Caco-2 (cell line): Measurements from ENCODE around the gene KIFC3. TPM values are rescaled to one million over a fixed set of nuclear protein-coding genes. Genes with fewer than 3 reads are reported as not detected.

Source experiments
- BruUV-seq: library from RNA; stranded (reverse); fragments of 400-500 nt; replicated peaks from 2 replicates; lab custom pipeline; 2021; lab: Mats Ljungman, UMichigan
- CTCF ChIA-PET: fragments of 300-600 bp; sonication (Branson Sonifier 250); formaldehyde crosslinking; loops from one replicate; lab custom pipeline; 2022; ENCODE audit warnings: antibody characterized with exemption; lab: Charles Lee
- POLR2A ChIA-PET: fragments of 300-600 bp; sonication (Branson Sonifier 250); formaldehyde crosslinking; loops from one replicate; lab custom pipeline; 2022; ENCODE audit warnings: antibody characterized with exemption; lab: Charles Lee
- DNase-seq, 2 experiments: peaks; one replicate each; pipeline versions ENCODE4 v3.0.0 to v3.0.0-alpha.2; 2020 to 2022
- H3K27me3 ChIP-seq: replicated peaks from 2 replicates; pipeline ENCODE4 v1.6.0; 2011; ENCODE audit warnings: low read length; ENCODE audit not compliant: control insufficient read depth, insufficient read depth
- H3K36me3 ChIP-seq: 2 replicates; pipeline ENCODE4 v1.5.1; 2011; ENCODE audit warnings: low read length; ENCODE audit not compliant: control insufficient read depth, insufficient read depth
- H3K4me1 ChIP-seq: fragments of 250-450 bp; sonication (Bioruptor Pico); 2 replicates; pipeline ENCODE4 v1.5.1; 2020; ENCODE audit warnings: mild to moderate bottlenecking
- H3K4me3 ChIP-seq: 2 replicates; pipeline ENCODE4 v1.5.1; 2011; ENCODE audit warnings: low read depth, mild to moderate bottlenecking, control low read depth, low read length
- H3K9me3 ChIP-seq: fragments of 250-450 bp; sonication (Bioruptor Pico); 2 replicates; pipeline ENCODE4 v1.5.1; 2020; ENCODE audit warnings: mild to moderate bottlenecking, moderate library complexity
- H3K27ac Mint-ChIP-seq: one replicate; pipeline ENCODE4 v1.8.0; 2022; ENCODE audit warnings: mixed read lengths; ENCODE audit not compliant: unreplicated experiment
- H3K27me3 Mint-ChIP-seq: one replicate; pipeline ENCODE4 v1.8.0; 2022; ENCODE audit warnings: mixed read lengths; ENCODE audit not compliant: insufficient read depth, unreplicated experiment
- H3K36me3 Mint-ChIP-seq: one replicate; pipeline ENCODE4 v1.8.0; 2022; ENCODE audit warnings: mild to moderate bottlenecking, mixed read lengths; ENCODE audit not compliant: insufficient read depth, unreplicated experiment
- H3K4me1 Mint-ChIP-seq: one replicate; pipeline ENCODE4 v1.8.0; 2022; ENCODE audit warnings: low read depth, mixed read lengths; ENCODE audit not compliant: unreplicated experiment
- H3K4me3 Mint-ChIP-seq: one replicate; pipeline ENCODE4 v1.8.0; 2022; ENCODE audit warnings: mild to moderate bottlenecking, moderate library complexity, mixed read lengths; ENCODE audit not compliant: unreplicated experiment
- H3K9me3 Mint-ChIP-seq: one replicate; pipeline ENCODE4 v1.8.0; 2022; ENCODE audit warnings: mixed read lengths; ENCODE audit not compliant: unreplicated experiment
- CTCF ChIP-seq, 2 experiments: fragments of 200-600 bp in 1 of 2; IDR thresholded peaks; 1 replicate in 1 of 2; 2 replicates in 1 of 2; pipeline versions ENCODE4 v1.5.1 to v1.8.0; 2011 to 2022; ENCODE audit warnings: antibody characterized with exemption in 1 of 2, control low read depth in 1 of 2, inconsistent platforms in 1 of 2, low read depth in 1 of 2, low read length in 1 of 2, mild to moderate bottlenecking in 1 of 2, moderate library complexity in 1 of 2; ENCODE audit not compliant: insufficient read depth in 1 of 2, severe bottlenecking in 1 of 2, unreplicated experiment in 1 of 2
- intact Hi-C: fragments of 100-400 bp; cut with micrococcal nuclease; formaldehyde crosslinking; loops from one replicate; pipeline ENCODE4 v1.10.0; 2022; ENCODE audit not compliant: unreplicated experiment
- total RNA-seq: library from RNA; stranded (reverse); gene quantifications from 2 replicates; pipeline ENCODE4 v1.2.3, GENCODE V29; 2022

The KIFC3 gene
- total RNA-seq, 1 experiment from 2014 or later = 103 TPM

DNA sequence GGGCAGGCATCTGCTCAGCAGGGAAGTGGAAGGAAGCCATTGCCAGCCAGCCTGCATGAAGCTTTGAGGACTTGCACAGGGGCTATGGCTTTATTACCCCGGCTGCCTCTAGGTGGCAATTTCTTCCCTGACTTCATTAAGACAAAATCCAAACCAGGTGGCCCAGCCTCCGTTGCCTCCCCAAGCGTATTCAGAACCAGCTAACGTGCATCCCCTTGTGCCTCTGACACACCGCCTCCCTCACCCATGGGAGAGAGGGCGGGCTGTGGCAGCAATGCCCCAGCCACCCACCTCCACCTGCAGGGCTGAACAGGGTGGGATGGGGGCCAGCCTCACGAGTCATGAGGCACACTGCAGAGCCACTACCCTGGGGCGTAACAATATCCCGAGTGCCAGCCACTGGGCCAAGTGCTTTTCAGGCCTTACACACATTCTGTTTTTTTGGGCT, 6.8 kb downstream of the KIFC3 start:
- Mint-ChIP-seq H3K36me3 (peaks cover 33% of the 10 kb centered on the region), H3K4me1 (peaks cover 40% of the 10 kb centered on the region), H3K27ac (peak overlapping the region; percentile 69), H3K27me3 (no peaks in the 10 kb centered on the region), H3K9me3 (no peaks in the 10 kb centered on the region), H3K4me3 (peak overlapping the region; percentile 9)
- ChIA-PET POLR2A (interaction anchor here (0.6 to 1.1 kb wide), 3 partner anchors 68 to 202 kb away, joined by 3 read pairs; no protein-coding TSS in a partner anchor), CTCF (interaction anchor here (0.7 to 2.9 kb wide), 15 partner anchors 8 to 248 kb away, joined by 3 to 38 read pairs (median 4); no protein-coding TSS in a partner anchor)
- Histone ChIP-seq H3K4me1 (peaks cover 46% of the 10 kb centered on the region), H3K9me3 (no peaks in the 10 kb centered on the region), H3K27me3 (no peaks in the 10 kb centered on the region), H3K36me3 (no peaks in the 10 kb centered on the region), H3K4me3 (no peak overlapping the region)
- DNase-seq = peak; percentile 76 to 82
- intact Hi-C loops = loop anchor here (1.0 to 5.0 kb wide), 4 partner anchors 68 to 332 kb away; partner anchors contain the start of genes CFAP20, USB1 and ZNF319
- peak; percentile 75 for TF ChIP-seq CTCF (IDR thresholded peaks at IDR 0.05; ENCODE audit: insufficient read depth in 1 of 2, low read depth in 1 of 2, low read length in 1 of 2, severe bottlenecking in 1 of 2, unreplicated experiment in 1 of 2)
- BruUV-seq = no TSS peak

GRCh38 chr16:57794849-57795430, 7.4 kb downstream of the KIFC3 start:
- no peaks in the 10 kb centered on the region for H3K9me3 Mint-ChIP-seq
- no TSS peak for BruUV-seq
- H3K4me3 Mint-ChIP-seq = peak overlapping the region; percentile 9
- intact Hi-C loops = loop anchor here (1.0 to 5.0 kb wide), 4 partner anchors 68 to 332 kb away; partner anchors contain the start of genes CFAP20, USB1 and ZNF319
- no peaks in the 10 kb centered on the region for H3K27me3 ChIP-seq
- TF ChIP-seq CTCF (IDR thresholded peaks at IDR 0.05; ENCODE audit: insufficient read depth in 1 of 2, low read depth in 1 of 2, low read length in 1 of 2, severe bottlenecking in 1 of 2, unreplicated experiment in 1 of 2) = no peak
- H3K27ac Mint-ChIP-seq = peak overlapping the region; percentile 69
- CTCF ChIA-PET = interaction anchor here (0.7 to 2.9 kb wide), 15 partner anchors 8 to 248 kb away, joined by 3 to 38 read pairs (median 4); no protein-coding TSS in a partner anchor
- no peaks in the 10 kb centered on the region; the same call in 1 of the 2 replicates for H3K36me3 ChIP-seq
- no peak for DNase-seq
- no peak overlapping the region for H3K4me3 ChIP-seq
- H3K27me3 Mint-ChIP-seq = no peaks in the 10 kb centered on the region
- peaks cover 33% of the 10 kb centered on the region for H3K36me3 Mint-ChIP-seq
- H3K9me3 ChIP-seq = no peaks in the 10 kb centered on the region
- peaks cover 35% of the 10 kb centered on the region for H3K4me1 Mint-ChIP-seq
- peaks cover 41% of the 10 kb centered on the region for H3K4me1 ChIP-seq
- POLR2A ChIA-PET = interaction anchor here (1.1 kb wide), 1 partner anchor 183 kb away, joined by 3 read pairs; no protein-coding TSS in a partner anchor

DNA sequence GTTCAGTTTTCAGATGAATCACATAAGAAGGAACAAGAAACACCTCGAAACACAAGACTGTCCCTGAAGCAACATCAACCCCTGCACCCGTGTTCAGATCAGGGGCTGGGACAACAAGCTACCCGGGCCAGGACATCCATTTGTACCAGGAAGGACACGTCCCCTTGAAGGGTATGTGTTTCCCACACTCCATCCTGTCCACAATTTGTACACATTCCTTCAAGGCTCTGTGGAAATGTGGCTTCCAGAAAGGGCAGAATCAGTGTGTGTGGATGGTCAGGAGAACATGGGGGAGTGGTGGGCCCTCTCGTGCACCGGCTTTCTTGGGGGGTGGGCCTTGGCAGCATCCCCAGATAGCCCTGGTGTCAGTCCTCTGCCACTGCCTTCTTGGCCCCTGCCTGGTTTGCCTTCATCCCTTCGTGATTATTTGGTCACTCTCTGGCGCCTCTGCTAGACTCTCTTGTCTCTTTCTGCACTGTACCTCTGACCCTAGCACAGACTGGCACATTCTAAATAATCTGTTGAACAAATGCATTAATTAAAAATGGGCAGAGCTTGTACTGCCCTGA, 10.3 kb downstream of the KIFC3 start:
- Histone ChIP-seq H3K36me3 (no peaks in the 10 kb centered on the region; the same call in none of the 2 replicates), H3K9me3 (no peaks in the 10 kb centered on the region), H3K4me3 (no peak overlapping the region), H3K4me1 (peaks cover 26% of the 10 kb centered on the region), H3K27me3 (no peaks in the 10 kb centered on the region)
- no peak for DNase-seq
- CTCF ChIA-PET = interaction anchor here (0.7 kb wide), 1 partner anchor 71 kb away, joined by 3 read pairs; no protein-coding TSS in a partner anchor
- BruUV-seq = no TSS peak
- Mint-ChIP-seq H3K4me1 (peaks cover 11% of the 10 kb centered on the region), H3K4me3 (no peak overlapping the region), H3K9me3 (no peaks in the 10 kb centered on the region), H3K27me3 (no peaks in the 10 kb centered on the region), H3K36me3 (peaks cover 43% of the 10 kb centered on the region), H3K27ac (no peak overlapping the region)
- no peak for TF ChIP-seq CTCF (IDR thresholded peaks at IDR 0.05; ENCODE audit: insufficient read depth in 1 of 2, low read depth in 1 of 2, low read length in 1 of 2, severe bottlenecking in 1 of 2, unreplicated experiment in 1 of 2)
- intact Hi-C loops = no loop called here
- POLR2A ChIA-PET = no interaction called here
